ENCODE measurements around the gene CBX5.

Gene CBX5

DNA sequence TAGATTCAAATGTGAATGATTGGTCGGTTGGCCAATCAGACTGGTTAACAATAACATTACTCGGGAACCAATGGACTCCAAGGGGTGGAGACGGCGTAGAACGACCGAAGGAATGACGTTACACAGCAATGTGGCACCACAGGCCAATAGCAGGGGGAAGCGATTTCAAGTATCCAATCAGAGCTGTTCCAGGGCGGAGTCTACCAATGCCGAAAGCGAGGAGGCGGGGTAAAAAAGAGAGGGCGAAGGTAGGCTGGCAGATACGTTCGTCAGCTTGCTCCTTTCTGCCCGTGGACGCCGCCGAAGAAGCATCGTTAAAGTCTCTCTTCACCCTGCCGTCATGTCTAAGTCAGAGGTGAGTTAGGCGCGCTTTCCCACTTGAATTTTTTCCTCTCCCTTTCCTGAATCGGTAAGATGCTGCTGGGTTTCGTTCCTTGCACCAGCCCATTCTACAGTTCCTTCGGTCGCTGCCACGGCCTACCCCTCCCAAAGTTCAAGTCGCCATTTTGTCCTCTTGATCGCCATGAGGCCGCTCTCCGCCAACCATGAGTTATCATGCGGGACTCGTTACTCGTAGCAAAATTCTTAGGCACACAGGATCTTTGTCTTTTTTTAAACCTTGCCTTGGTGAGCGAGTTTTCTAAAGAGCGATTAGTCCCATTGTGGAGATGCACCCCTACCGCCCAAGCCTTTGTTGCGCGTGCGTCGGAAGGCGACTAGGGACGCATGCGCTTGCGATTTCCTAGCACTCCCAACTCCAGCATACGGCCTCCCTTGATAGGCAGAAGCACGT lies 742 bp upstream of the CBX5 start, which contains the start of gene HNRNPA1:
HNRNPA1 (plus strand) TSS at position 259 of the 793 bp plus-strand sequence; CDS start at position 341, 82 bp downstream.
- Histone ChIP-seq H3K4me3 (ENCODE audit: extremely low read depth, insufficient read depth, low read length, poor library complexity, severe bottlenecking) (peak within 1 kb of the TSS; percentile 74), H3K36me3 (ENCODE audit: control insufficient read depth, insufficient read depth, low read length) (peaks cover 55% of the 10 kb centered on the region), H3K4me1 (ENCODE audit: control insufficient read depth, insufficient read depth, low read length, poor library complexity, severe bottlenecking) (peaks cover 17% of the 10 kb centered on the region), H3K27ac (ENCODE audit: low read depth, low read length, severe bottlenecking) (peak within 1 kb of the TSS; percentile 96), H3K9me3 (ENCODE audit: control insufficient read depth, low read length) (no peaks in the 10 kb centered on the region)
- WGBS, 2 experiments (ENCODE audit: insufficient coverage in 2 of 2), result 0 to 1% methylated on average over 45 to 46 of the region's 48 CpGs

DNA sequence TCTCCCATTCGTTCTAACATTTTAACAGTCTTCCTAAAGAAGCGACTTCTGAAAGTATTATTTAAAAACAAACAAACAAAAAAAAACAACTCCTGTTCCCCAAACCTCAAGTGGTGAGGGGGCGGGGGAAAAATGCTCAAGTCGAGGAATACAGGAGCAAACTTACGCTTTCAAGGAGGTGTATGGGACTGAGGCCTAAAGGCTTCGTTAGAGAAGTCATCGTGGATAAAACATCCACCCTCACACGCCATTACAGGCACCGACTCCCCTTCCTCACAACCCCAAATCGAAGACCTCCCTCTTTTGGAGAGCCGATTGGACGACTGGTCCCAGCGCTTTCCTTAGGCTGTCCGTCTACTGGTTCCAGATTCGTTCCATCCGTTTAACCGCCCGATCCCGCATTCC lies 693 bp downstream of the CBX5 start:
- Histone ChIP-seq H3K27ac (ENCODE audit: low read depth, low read length, severe bottlenecking) (peak overlapping the region; percentile 96), H3K36me3 (ENCODE audit: control insufficient read depth, insufficient read depth, low read length) (peaks cover 50% of the 10 kb centered on the region), H3K4me1 (ENCODE audit: control insufficient read depth, insufficient read depth, low read length, poor library complexity, severe bottlenecking) (peaks cover 16% of the 10 kb centered on the region), H3K4me3 (ENCODE audit: extremely low read depth, insufficient read depth, low read length, poor library complexity, severe bottlenecking) (peak overlapping the region; percentile 74), H3K9me3 (ENCODE audit: control insufficient read depth, low read length) (no peaks in the 10 kb centered on the region)
- WGBS, 2 experiments (ENCODE audit: insufficient coverage in 2 of 2), result 0 to 2% methylated on average over 13 to 15 of the region's 19 CpGs

DNA sequence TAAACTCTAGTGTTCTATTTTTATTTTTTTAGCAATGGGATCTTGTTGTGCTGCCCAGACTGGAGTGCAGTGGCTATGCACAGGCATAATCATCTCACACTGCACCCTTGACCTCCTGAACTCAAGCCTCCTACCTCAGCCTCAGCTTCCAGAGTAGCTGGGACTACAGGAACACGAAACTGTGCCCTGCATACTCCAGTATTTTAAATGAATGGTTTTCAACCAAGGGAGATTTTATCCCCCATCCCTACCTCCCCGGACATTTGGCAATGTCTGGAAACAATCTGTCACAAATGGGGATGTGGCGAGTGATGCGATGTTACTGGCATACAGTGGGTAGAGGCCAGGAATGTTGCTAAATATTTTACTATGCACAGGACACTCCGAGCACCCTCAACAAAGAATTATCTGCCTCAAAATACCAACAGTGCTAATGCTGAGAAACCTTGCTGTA lies 2.1 kb downstream of the CBX5 start:
- 80 to 100% methylated on average over 1 to 3 of the region's 5 CpGs for WGBS, 2 experiments (ENCODE audit: insufficient coverage in 2 of 2)
- H3K4me3 ChIP-seq (ENCODE audit: extremely low read depth, insufficient read depth, low read length, poor library complexity, severe bottlenecking), result peak overlapping the region; percentile 74
- H3K27ac ChIP-seq (ENCODE audit: low read depth, low read length, severe bottlenecking), result peak overlapping the region; percentile 96
- H3K4me1 ChIP-seq (ENCODE audit: control insufficient read depth, insufficient read depth, low read length, poor library complexity, severe bottlenecking), result peaks cover 13% of the 10 kb centered on the region
- H3K36me3 ChIP-seq (ENCODE audit: control insufficient read depth, insufficient read depth, low read length), result peaks cover 50% of the 10 kb centered on the region
- no peaks in the 10 kb centered on the region for H3K9me3 ChIP-seq (ENCODE audit: control insufficient read depth, low read length)

DNA sequence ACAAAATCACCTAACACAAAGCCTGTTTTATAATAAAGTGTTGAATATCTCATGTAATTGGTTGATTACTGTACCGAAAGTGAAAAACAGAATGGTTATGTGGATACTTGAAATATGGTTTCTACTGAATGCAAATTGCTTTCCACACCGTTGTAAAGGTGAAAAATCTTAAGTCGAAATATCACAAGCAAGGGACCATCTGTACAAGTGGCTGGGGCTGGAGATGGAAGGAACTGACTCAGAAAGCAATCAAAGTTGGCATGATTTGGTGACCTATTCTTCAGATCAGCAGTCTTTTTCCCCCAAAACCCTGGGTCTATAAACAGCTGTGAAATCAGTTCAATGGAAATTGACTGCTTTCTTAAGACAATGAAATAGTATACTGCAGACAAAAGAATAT lies 3.6 kb downstream of the CBX5 start:
- H3K4me1 ChIP-seq (ENCODE audit: control insufficient read depth, insufficient read depth, low read length, poor library complexity, severe bottlenecking), result peaks cover 13% of the 10 kb centered on the region
- WGBS, 2 experiments (ENCODE audit: insufficient coverage in 2 of 2), result 95 to 100% methylated on average over 3 of the region's 3 CpGs

DNA sequence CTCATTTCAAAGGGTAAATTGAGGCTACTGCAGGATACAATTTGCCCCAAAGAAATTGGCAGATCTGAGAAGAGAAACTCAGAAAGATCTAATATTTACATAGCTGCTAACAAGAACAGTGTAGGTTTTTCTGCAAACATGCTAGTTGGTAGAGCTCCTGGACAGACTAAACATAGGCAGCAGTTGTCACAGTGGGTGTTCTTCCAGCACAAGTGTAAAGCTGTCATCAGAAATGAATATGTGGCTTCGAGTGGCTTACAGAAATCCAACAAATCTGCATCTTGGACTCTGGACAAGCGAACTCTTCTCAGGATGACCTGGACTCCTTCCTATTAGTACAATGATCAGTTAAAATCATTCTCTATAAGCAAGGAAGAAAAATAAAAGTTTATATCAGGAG lies 5.9 kb downstream of the CBX5 start:
- H3K4me3 ChIP-seq (ENCODE audit: extremely low read depth, insufficient read depth, low read length, poor library complexity, severe bottlenecking), result no peak overlapping the region
- H3K9me3 ChIP-seq (ENCODE audit: control insufficient read depth, low read length), result no peaks in the 10 kb centered on the region
- 100% methylated on average over 1 to 2 of the region's 2 CpGs for WGBS, 2 experiments (ENCODE audit: insufficient coverage in 2 of 2)
- peaks cover 13% of the 10 kb centered on the region for H3K4me1 ChIP-seq (ENCODE audit: control insufficient read depth, insufficient read depth, low read length, poor library complexity, severe bottlenecking)
- H3K36me3 ChIP-seq (ENCODE audit: control insufficient read depth, insufficient read depth, low read length), result peaks cover 51% of the 10 kb centered on the region
- no peak overlapping the region for H3K27ac ChIP-seq (ENCODE audit: low read depth, low read length, severe bottlenecking)

More for the DNA sequence above, 3.6 kb downstream of the CBX5 start:
- Histone ChIP-seq H3K9me3 (ENCODE audit: control insufficient read depth, low read length) (no peaks in the 10 kb centered on the region), H3K4me3 (ENCODE audit: extremely low read depth, insufficient read depth, low read length, poor library complexity, severe bottlenecking) (no peak overlapping the region), H3K27ac (ENCODE audit: low read depth, low read length, severe bottlenecking) (no peak overlapping the region), H3K36me3 (ENCODE audit: control insufficient read depth, insufficient read depth, low read length) (peaks cover 47% of the 10 kb centered on the region)

DNA sequence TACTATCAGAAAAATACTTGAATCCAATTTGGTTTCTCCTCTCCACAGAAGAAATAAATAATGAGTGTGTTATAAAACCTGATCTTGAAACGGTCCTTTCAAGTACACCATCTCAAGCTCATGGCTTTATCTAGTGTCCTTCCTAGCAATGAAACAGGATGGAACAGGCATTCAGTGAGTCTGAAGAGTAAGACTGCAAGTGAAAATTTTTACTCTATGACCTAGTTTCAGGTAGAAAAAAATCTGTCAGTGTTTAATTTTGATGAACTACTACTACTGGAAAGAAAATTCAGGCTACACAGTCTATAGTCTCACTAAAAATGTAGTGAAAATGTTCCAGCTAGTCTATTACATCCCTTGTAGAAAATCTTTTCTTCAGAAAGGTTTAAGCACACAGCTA lies 7.7 kb downstream of the CBX5 start:
- Histone ChIP-seq H3K36me3 (ENCODE audit: control insufficient read depth, insufficient read depth, low read length) (peaks cover 62% of the 10 kb centered on the region), H3K4me1 (ENCODE audit: control insufficient read depth, insufficient read depth, low read length, poor library complexity, severe bottlenecking) (peaks cover 6% of the 10 kb centered on the region), H3K9me3 (ENCODE audit: control insufficient read depth, low read length) (no peaks in the 10 kb centered on the region), H3K27ac (ENCODE audit: low read depth, low read length, severe bottlenecking) (no peak overlapping the region), H3K4me3 (ENCODE audit: extremely low read depth, insufficient read depth, low read length, poor library complexity, severe bottlenecking) (no peak overlapping the region)
- WGBS, 2 experiments (ENCODE audit: insufficient coverage in 2 of 2), result no CpG with 5 or more reads among the region's 1 CpG

DNA sequence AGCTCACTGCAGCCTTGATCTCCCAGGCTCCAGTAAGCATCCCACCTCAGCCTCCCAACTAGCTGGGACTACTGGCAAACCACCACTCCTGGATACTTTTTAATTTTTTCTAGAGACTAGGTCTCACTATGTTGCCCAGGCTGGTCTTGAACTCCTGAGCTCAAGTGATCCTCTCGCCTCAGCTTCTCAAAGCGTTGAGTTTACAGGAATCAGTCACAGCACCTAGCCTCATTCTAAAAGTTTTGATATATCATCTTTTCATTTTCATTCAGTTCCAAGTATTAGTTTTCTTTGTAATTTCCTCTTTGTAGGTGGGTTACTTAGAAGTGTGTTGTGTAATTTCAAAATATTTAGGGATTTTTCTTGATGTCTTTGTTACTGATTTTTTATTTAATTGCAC lies 9.6 kb downstream of the CBX5 start:
- H3K36me3 ChIP-seq (ENCODE audit: control insufficient read depth, insufficient read depth, low read length), result peaks cover 50% of the 10 kb centered on the region
- H3K4me3 ChIP-seq (ENCODE audit: extremely low read depth, insufficient read depth, low read length, poor library complexity, severe bottlenecking), result no peak overlapping the region
- no peaks in the 10 kb centered on the region for H3K9me3 ChIP-seq (ENCODE audit: control insufficient read depth, low read length)
- no peaks in the 10 kb centered on the region for H3K4me1 ChIP-seq (ENCODE audit: control insufficient read depth, insufficient read depth, low read length, poor library complexity, severe bottlenecking)
- 80 to 100% methylated on average over 1 of the region's 2 CpGs for WGBS, 2 experiments (ENCODE audit: insufficient coverage in 2 of 2)
- H3K27ac ChIP-seq (ENCODE audit: low read depth, low read length, severe bottlenecking), result no peak overlapping the region

DNA sequence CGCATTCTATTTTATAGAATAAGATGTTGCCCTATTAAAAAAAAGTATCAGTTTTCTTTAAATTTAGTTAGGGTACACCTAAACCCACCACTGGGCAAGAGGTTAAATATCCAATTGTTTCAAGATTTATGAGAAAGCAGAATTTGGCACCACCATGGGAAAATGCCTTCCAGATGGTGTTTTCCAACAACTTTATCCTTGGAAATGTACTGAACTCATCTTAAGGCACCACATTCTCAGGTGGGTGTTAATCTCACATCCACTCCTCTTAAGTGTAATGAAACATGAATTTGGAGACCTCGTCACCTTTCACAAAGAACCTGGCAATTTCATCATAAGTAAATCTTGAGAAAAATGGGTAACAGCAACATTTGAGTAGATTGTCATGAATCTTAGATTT lies 13.1 kb downstream of the CBX5 start:
- WGBS, 2 experiments (ENCODE audit: insufficient coverage in 2 of 2), result no CpG with 5 or more reads among the region's 2 CpGs
- Histone ChIP-seq H3K4me1 (ENCODE audit: control insufficient read depth, insufficient read depth, low read length, poor library complexity, severe bottlenecking) (peaks cover 15% of the 10 kb centered on the region), H3K4me3 (ENCODE audit: extremely low read depth, insufficient read depth, low read length, poor library complexity, severe bottlenecking) (no peak overlapping the region), H3K36me3 (ENCODE audit: control insufficient read depth, insufficient read depth, low read length) (peaks cover 26% of the 10 kb centered on the region), H3K27ac (ENCODE audit: low read depth, low read length, severe bottlenecking) (no peak overlapping the region), H3K9me3 (ENCODE audit: control insufficient read depth, low read length) (no peaks in the 10 kb centered on the region)

DNA sequence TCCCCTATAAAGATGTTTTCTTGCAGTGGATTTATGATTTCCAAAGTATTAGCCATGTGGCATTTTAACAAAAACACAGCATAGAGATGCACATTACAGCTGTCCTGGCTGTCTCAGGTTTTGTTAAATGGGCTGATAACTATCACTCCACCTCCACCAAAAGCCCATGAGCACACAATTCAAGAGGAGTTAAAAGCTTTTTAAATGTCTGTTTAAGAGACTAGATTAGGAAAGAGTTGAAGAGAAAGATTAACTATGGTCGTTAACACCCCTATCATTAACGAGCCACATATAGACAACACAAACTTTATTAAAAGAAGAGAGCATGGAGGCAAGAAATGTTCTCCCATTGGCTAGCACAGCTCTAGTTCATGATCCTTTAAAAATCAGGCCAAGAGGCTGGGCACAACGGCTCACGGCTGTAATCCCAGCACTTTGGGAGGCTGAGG lies 14.5 kb downstream of the CBX5 start:
- H3K4me1 ChIP-seq (ENCODE audit: control insufficient read depth, insufficient read depth, low read length, poor library complexity, severe bottlenecking), result peaks cover 29% of the 10 kb centered on the region
- no peaks in the 10 kb centered on the region for H3K9me3 ChIP-seq (ENCODE audit: control insufficient read depth, low read length)
- H3K4me3 ChIP-seq (ENCODE audit: extremely low read depth, insufficient read depth, low read length, poor library complexity, severe bottlenecking), result no peak overlapping the region
- WGBS, 2 experiments (ENCODE audit: insufficient coverage in 2 of 2), result 86 to 93% methylated on average over 2 of the region's 4 CpGs
- peak overlapping the region; percentile 41 for H3K27ac ChIP-seq (ENCODE audit: low read depth, low read length, severe bottlenecking)
- H3K36me3 ChIP-seq (ENCODE audit: control insufficient read depth, insufficient read depth, low read length), result peaks cover 24% of the 10 kb centered on the region

DNA sequence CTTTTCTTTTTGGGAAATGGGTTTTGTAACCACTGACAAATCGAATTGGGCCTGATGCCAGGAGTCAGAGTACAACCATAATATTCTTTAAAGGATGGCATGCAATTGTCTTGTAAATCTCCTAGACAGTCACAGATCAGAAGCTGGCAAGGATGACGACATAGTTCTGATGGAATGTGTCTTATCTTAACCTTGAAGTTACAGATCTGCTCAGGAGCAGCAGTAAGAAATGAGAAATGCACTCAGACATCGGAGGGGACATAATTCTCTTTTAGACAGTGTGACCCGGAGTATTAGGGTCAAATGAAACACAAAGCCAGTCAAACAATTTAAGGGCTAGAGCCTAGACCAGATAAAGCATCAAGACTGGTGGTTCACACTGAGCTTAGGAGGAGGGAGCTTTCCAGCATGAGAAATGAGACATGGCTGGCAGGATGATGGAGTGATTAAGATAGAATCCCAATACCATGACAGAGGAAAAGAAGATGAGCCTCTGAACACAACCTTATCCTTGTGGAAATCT lies 17.5 kb downstream of the CBX5 start:
- peaks cover 43% of the 10 kb centered on the region for H3K4me1 ChIP-seq (ENCODE audit: control insufficient read depth, insufficient read depth, low read length, poor library complexity, severe bottlenecking)
- no peaks in the 10 kb centered on the region for H3K9me3 ChIP-seq (ENCODE audit: control insufficient read depth, low read length)
- no peak overlapping the region for H3K4me3 ChIP-seq (ENCODE audit: extremely low read depth, insufficient read depth, low read length, poor library complexity, severe bottlenecking)
- WGBS, 2 experiments (ENCODE audit: insufficient coverage in 2 of 2), result 56 to 57% methylated on average over 3 to 4 of the region's 4 CpGs
- H3K36me3 ChIP-seq (ENCODE audit: control insufficient read depth, insufficient read depth, low read length), result peaks cover 3% of the 10 kb centered on the region
- H3K27ac ChIP-seq (ENCODE audit: low read depth, low read length, severe bottlenecking), result peak overlapping the region; percentile 99

Data from mesodermal cell (in vitro differentiated cells).